Gastrocnemius medialis (tissue), 4 donors: ENCODE measurements around the gene OR4D2. TPM values are rescaled to one million over a fixed set of nuclear protein-coding genes. Genes with fewer than 3 reads are reported as not detected.

Source experiments
- ATAC-seq, 2 donors: fragments of 150-250 bp; one replicate each; pipeline ENCODE4 v1.9.1; 2016
- DNase-seq, 2 donors: peaks; one replicate each; pipeline ENCODE4 v3.0.0-alpha.2; 2019
- H3K27ac ChIP-seq, 4 donors: fragments of 200-600 bp; sonication (generic); 1 replicate in 1 of 4; 2 replicates in 3 of 4; pipeline ENCODE4 v1.5.1; 2016 to 2018; ENCODE audit warnings: mild to moderate bottlenecking in 2 of 4, moderate library complexity in 1 of 4
- H3K27me3 ChIP-seq, 3 donors: fragments of 200-600 bp; sonication (generic) in 2 of 3; 1 replicate in 1 of 3; 2 replicates in 2 of 3; pipeline versions ENCODE4 v1.5.1 to v1.6.0; 2016 to 2019; ENCODE audit warnings: mild to moderate bottlenecking in 1 of 3, moderate library complexity in 1 of 3
- H3K36me3 ChIP-seq, 2 donors: fragments of 200-600 bp; sonication (generic) in 1 of 2; one replicate each; pipeline ENCODE4 v1.5.1; 2017 to 2018
- H3K4me1 ChIP-seq, 2 donors: fragments of 200-600 bp; sonication (generic) in 1 of 2; one replicate each; pipeline ENCODE4 v1.5.1; 2016 to 2017; ENCODE audit warnings: mild to moderate bottlenecking in 2 of 2
- H3K4me3 ChIP-seq, 4 donors: fragments of 200-600 bp; sonication (generic) in 3 of 4; 1 replicate in 1 of 4; 2 replicates in 3 of 4; pipeline ENCODE4 v1.5.1; 2016 to 2019; ENCODE audit warnings: mild to moderate bottlenecking in 2 of 4
- H3K9me3 ChIP-seq, 3 donors: fragments of 200-600 bp; sonication (generic) in 2 of 3; 1 replicate in 1 of 3; 2 replicates in 2 of 3; pipeline ENCODE4 v1.5.1; 2016 to 2019
- CTCF ChIP-seq, 5 experiments: fragments of 450-650 bp in 3 of 5; fragments of 200-600 bp in 2 of 5; sonication (generic) in 2 of 5; IDR thresholded peaks in 4 of 5; conservative IDR thresholded peaks in 1 of 5; 1 replicate in 4 of 5; 2 replicates in 1 of 5; pipeline ENCODE4 v1.5.1; 2016 to 2019; ENCODE audit warnings: antibody characterized with exemption in 5 of 5, mild to moderate bottlenecking in 3 of 5, moderate library complexity in 3 of 5
- POLR2A ChIP-seq, 2 donors: fragments of 450-650 bp; IDR thresholded peaks; one replicate each; pipeline ENCODE4 v1.6.1; 2017; ENCODE audit warnings: antibody characterized with exemption in 2 of 2, mild to moderate bottlenecking in 2 of 2, moderate library complexity in 2 of 2
- in situ Hi-C, 4 donors: fragments of 200-750 bp; cut with MboI; loops; one replicate each; pipeline versions ENCODE4 v1.15.0 to v1.8.0; 2017; ENCODE audit warnings: low sequenced_read_pairs in 4 of 4
- intact Hi-C: fragments of 100-400 bp; cut with DNase I; formaldehyde crosslinking; loops from one replicate; pipeline ENCODE4 v1.15.1; 2023; ENCODE audit warnings: low total_unique reads
- total RNA-seq, 4 donors: library from RNA; depleted of rRNA; stranded (reverse); fragments of >200 nt; gene quantifications; one replicate each; pipeline versions ENCODE4 v1.1.0 to v1.2.3, GENCODE V29; 2016

Gene OR4D2
- total RNA-seq, 4 donors from 2014 or later, result not detected

GRCh38 chr17:58191241-58191896, 24.6 kb downstream of the OR4D2 start:
- intact Hi-C loops (no loop called here), in situ Hi-C loops (no loop called here)
- TF ChIP-seq POLR2A (IDR thresholded peaks at IDR 0.05) (no peak), CTCF (IDR thresholded peaks at IDR 0.05 in 4 of 5, conservative IDR thresholded peaks at IDR 0.05 in 1 of 5) (no peak)
- no peaks in the 10 kb centered on the region for H3K4me1 ChIP-seq
- no peaks in the 10 kb centered on the region for H3K9me3 ChIP-seq
- H3K27me3 ChIP-seq, result peaks cover 0 to 10% (median 3%) of the 10 kb centered on the region in 3 donors
- no peak for ATAC-seq
- H3K36me3 ChIP-seq, result no peaks in the 10 kb centered on the region
- no peak overlapping the region for H3K4me3 ChIP-seq
- H3K27ac ChIP-seq, result no peak overlapping the region
- DNase-seq, result no peak

DNA sequence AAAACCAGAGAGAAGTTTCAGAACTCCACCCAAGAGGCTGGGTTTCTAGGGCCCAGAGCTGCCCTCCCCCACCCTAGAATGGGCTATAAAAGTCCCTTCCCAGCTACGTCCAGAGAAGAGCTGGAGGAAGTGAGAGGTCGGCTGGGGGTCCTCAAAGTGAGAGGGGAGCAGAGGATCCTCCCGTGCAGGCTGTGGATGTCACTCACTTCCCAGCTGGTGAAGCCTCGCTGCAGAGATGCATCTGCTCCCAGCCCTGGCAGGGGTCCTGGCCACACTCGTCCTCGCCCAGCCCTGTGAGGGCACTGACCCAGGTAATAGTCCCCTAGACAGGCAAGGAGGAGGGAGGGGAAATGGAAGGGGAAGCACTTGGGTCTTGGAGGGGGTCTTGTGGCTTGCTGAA, 25.8 kb downstream of the OR4D2 start, which contains the start of gene EPX:
Gene EPX (plus strand): TSS at position 115 of the 400 bp plus-strand sequence. CDS start 121 bp downstream, at position 236.
- in situ Hi-C loops, result no loop called here
- Histone ChIP-seq H3K36me3 (no peaks in the 10 kb centered on the region), H3K27me3 (peaks cover 3 to 10% (median 5%) of the 10 kb centered on the region in 3 donors), H3K4me3 (no peak within 1 kb of the TSS), H3K4me1 (no peaks in the 10 kb centered on the region), H3K27ac (no peak within 1 kb of the TSS), H3K9me3 (no peaks in the 10 kb centered on the region)
- TF ChIP-seq CTCF (IDR thresholded peaks at IDR 0.05 in 4 of 5, conservative IDR thresholded peaks at IDR 0.05 in 1 of 5), result no peak
- TF ChIP-seq POLR2A (IDR thresholded peaks at IDR 0.05), result no peak
- ATAC-seq, result no peak
- intact Hi-C loops, result no loop called here
- no peak for DNase-seq

DNA sequence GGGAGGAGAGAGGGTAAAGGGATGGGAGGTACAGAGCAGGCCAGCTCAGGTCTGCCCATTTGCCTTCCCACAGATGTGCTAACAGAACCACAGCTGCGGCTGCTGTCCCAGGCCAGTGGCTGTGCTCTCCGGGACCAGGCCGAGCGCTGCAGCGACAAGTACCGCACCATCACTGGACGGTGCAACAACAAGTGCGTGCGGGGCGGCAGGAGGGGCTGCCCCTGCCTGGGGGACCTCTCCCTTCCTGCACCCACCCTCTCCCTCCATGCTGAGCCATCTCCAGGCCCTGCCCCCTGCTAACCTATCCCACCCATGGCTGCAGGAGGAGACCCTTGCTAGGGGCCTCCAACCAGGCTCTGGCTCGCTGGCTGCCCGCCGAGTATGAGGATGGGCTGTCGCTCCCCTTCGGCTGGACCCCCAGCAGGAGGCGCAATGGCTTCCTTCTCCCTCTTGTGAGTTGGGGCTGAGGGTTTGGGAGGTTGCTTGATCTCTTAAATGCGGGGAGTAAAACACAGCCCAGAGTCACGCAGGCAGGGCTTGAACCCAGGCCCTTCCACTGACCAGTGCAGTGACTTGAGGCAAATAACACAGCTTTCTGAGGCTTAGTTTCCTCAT, 27.0 kb downstream of the OR4D2 start:
- Histone ChIP-seq H3K4me3 (no peak overlapping the region), H3K27ac (no peak overlapping the region), H3K9me3 (no peaks in the 10 kb centered on the region), H3K27me3 (peaks cover 3 to 10% (median 7%) of the 10 kb centered on the region in 3 donors), H3K36me3 (no peaks in the 10 kb centered on the region), H3K4me1 (no peaks in the 10 kb centered on the region)
- TF ChIP-seq POLR2A (IDR thresholded peaks at IDR 0.05) (no peak), CTCF (IDR thresholded peaks at IDR 0.05 in 4 of 5, conservative IDR thresholded peaks at IDR 0.05 in 1 of 5) (no peak)
- ATAC-seq, result no peak
- DNase-seq, result no peak
- in situ Hi-C loops (no loop called here), intact Hi-C loops (no loop called here)

DNA sequence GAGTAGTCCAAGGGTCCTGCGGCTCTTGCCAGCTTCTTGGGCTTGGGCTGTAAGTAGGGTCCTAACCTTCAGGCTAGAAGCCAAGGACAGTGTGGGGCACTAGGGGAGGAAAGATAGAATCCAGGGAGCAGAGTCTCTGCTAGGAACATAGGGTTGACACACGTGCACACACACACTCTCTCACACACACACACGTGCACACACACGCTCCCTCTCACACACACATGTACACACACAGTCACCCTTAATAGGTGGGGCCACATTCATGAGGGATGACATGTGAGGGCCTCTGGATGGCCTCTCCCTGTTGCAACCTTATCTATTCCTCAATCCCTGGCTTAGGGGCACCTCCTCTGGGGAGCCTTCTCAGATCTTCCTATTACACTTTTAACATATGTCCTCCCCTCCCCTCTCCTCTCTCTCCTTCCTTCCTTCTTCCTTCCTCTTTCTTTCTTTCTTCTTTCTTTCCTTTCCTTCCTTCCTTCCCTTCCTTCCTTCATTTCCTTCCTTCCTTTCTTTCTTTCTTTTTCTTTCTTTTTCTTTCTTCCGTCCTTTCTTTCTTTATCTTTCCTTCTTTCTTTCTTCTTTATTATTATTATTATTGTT, 28.8 kb downstream of the OR4D2 start:
- H3K27me3 ChIP-seq, result peaks cover 3 to 10% (median 4%) of the 10 kb centered on the region in 3 donors
- no peak overlapping the region for H3K4me3 ChIP-seq
- in situ Hi-C loops (no loop called here), intact Hi-C loops (no loop called here)
- no peaks in the 10 kb centered on the region for H3K9me3 ChIP-seq
- ATAC-seq, result no peak
- no peaks in the 10 kb centered on the region for H3K4me1 ChIP-seq
- TF ChIP-seq POLR2A (IDR thresholded peaks at IDR 0.05) (no peak), CTCF (IDR thresholded peaks at IDR 0.05 in 4 of 5, conservative IDR thresholded peaks at IDR 0.05 in 1 of 5) (no peak)
- H3K27ac ChIP-seq, result no peak overlapping the region
- no peak for DNase-seq
- no peaks in the 10 kb centered on the region for H3K36me3 ChIP-seq
